Mesenchymal stem cell (in vitro differentiated cells and primary cell): ENCODE measurements around the gene GPR39.

Experiments used
- DNase-seq: peaks from one replicate; pipeline ENCODE4 v3.0.0-alpha.2; 2013
- H2AFZ ChIP-seq: one replicate; pipeline ENCODE4 v1.6.1; 2013; ENCODE audit warnings: low read depth, mild to moderate bottlenecking, control low read depth, inconsistent platforms, low read length, moderate library complexity
- H2AK5ac ChIP-seq: 2 replicates; pipeline ENCODE4 v1.6.1; 2013; ENCODE audit warnings: low read length, moderate library complexity, mild to moderate bottlenecking, inconsistent platforms; ENCODE audit not compliant: severe bottlenecking
- H2BK120ac ChIP-seq: one replicate; pipeline ENCODE4 v1.6.1; 2013; ENCODE audit warnings: low read depth, mild to moderate bottlenecking, inconsistent platforms, low read length, moderate library complexity
- H2BK12ac ChIP-seq, 2 experiments: one replicate each; pipeline ENCODE4 v1.6.1; 2013; ENCODE audit warnings: inconsistent platforms in 2 of 2, low read length in 2 of 2, mild to moderate bottlenecking in 2 of 2, moderate library complexity in 2 of 2, control low read depth in 1 of 2
- H2BK15ac ChIP-seq: one replicate; pipeline ENCODE4 v1.6.1; 2013; ENCODE audit warnings: mild to moderate bottlenecking, low read depth, inconsistent platforms; ENCODE audit not compliant: poor library complexity, severe bottlenecking
- H2BK5ac ChIP-seq: 2 replicates; pipeline ENCODE4 v1.6.1; 2013; ENCODE audit warnings: low read depth, mild to moderate bottlenecking, low read length, control low read depth, inconsistent platforms; ENCODE audit not compliant: poor library complexity, severe bottlenecking
- H3K14ac ChIP-seq, 2 experiments: one replicate each; pipeline ENCODE4 v1.6.1; 2013; ENCODE audit warnings: inconsistent platforms in 2 of 2, low read length in 2 of 2, control low read depth in 1 of 2, mild to moderate bottlenecking in 1 of 2, moderate library complexity in 1 of 2
- H3K18ac ChIP-seq, 2 experiments: one replicate each; pipeline ENCODE4 v1.6.1; 2013; ENCODE audit warnings: inconsistent platforms in 2 of 2, low read length in 2 of 2, control low read depth in 1 of 2, low read depth in 1 of 2, mild to moderate bottlenecking in 1 of 2
- H3K23ac ChIP-seq, 2 experiments: one replicate each; pipeline ENCODE4 v1.6.1; 2013; ENCODE audit warnings: inconsistent platforms in 2 of 2, low read length in 2 of 2, mild to moderate bottlenecking in 2 of 2, moderate library complexity in 2 of 2, control low read depth in 1 of 2
- H3K27ac ChIP-seq: 2 replicates; pipeline ENCODE4 v1.5.1; 2013; ENCODE audit warnings: mild to moderate bottlenecking, moderate library complexity, low read length, control low read depth, inconsistent platforms; ENCODE audit not compliant: poor library complexity, severe bottlenecking
- H3K27me3 ChIP-seq, 2 experiments: 2 replicates each; pipeline versions ENCODE4 v1.6.1 to v1.7.0; 2013; ENCODE audit warnings: low read length in 2 of 2, mild to moderate bottlenecking in 2 of 2, moderate library complexity in 2 of 2, control low read depth in 1 of 2, inconsistent platforms in 1 of 2; ENCODE audit not compliant: control insufficient read depth in 1 of 2, insufficient read depth in 1 of 2
- H3K36me3 ChIP-seq, 2 experiments: 2 replicates each; pipeline versions ENCODE4 v1.6.1 to v1.7.0; 2013; ENCODE audit warnings: low read length in 2 of 2, control low read depth in 1 of 2, inconsistent platforms in 1 of 2, low read depth in 1 of 2, mild to moderate bottlenecking in 1 of 2; ENCODE audit not compliant: insufficient read depth in 2 of 2, control insufficient read depth in 1 of 2
- H3K4ac ChIP-seq, 2 experiments: one replicate each; pipeline ENCODE4 v1.6.1; 2013; ENCODE audit warnings: inconsistent platforms in 2 of 2, low read length in 2 of 2, mild to moderate bottlenecking in 2 of 2, moderate library complexity in 2 of 2, control low read depth in 1 of 2, low read depth in 1 of 2
- H3K4me1 ChIP-seq: 2 replicates; pipeline ENCODE4 v1.6.1; 2013; ENCODE audit warnings: low read depth, low read length, control low read depth; ENCODE audit not compliant: control insufficient read depth, insufficient read depth
- H3K4me2 ChIP-seq: 2 replicates; pipeline ENCODE4 v1.6.1; 2013; ENCODE audit warnings: low read length, mild to moderate bottlenecking, inconsistent platforms; ENCODE audit not compliant: poor library complexity, severe bottlenecking
- H3K4me3 ChIP-seq, 2 experiments: 2 replicates each; pipeline versions ENCODE4 v1.5.1 to v1.7.0; 2013; ENCODE audit warnings: low read length in 2 of 2, mild to moderate bottlenecking in 2 of 2, control low read depth in 1 of 2, low read depth in 1 of 2; ENCODE audit not compliant: insufficient read depth in 1 of 2
- H3K79me1 ChIP-seq: replicated peaks from 2 replicates; pipeline ENCODE4 v1.6.1; 2013; ENCODE audit warnings: mild to moderate bottlenecking, control low read depth, low read length, inconsistent platforms; ENCODE audit not compliant: poor library complexity, severe bottlenecking
- H3K9ac ChIP-seq: 2 replicates; pipeline ENCODE4 v1.7.0; 2013; ENCODE audit warnings: mild to moderate bottlenecking, low read length, moderate library complexity
- H3K9me3 ChIP-seq: 2 replicates; pipeline ENCODE4 v1.7.0; 2013; ENCODE audit warnings: mild to moderate bottlenecking, low read length; ENCODE audit not compliant: control insufficient read depth
- H4K8ac ChIP-seq: one replicate; pipeline ENCODE4 v1.6.1; 2013; ENCODE audit warnings: inconsistent platforms, mild to moderate bottlenecking, low read length, moderate library complexity
- H4K91ac ChIP-seq: one replicate; pipeline ENCODE4 v1.6.1; 2013; ENCODE audit warnings: mild to moderate bottlenecking, low read length, inconsistent platforms
- WGBS: methylation state at CpG from one replicate; pipeline ENCODE4 v1.1.7; 2013; ENCODE audit warnings: mixed read lengths; 5-methylcytosine and 5-hydroxymethylcytosine counted together

Gene GPR39

DNA sequence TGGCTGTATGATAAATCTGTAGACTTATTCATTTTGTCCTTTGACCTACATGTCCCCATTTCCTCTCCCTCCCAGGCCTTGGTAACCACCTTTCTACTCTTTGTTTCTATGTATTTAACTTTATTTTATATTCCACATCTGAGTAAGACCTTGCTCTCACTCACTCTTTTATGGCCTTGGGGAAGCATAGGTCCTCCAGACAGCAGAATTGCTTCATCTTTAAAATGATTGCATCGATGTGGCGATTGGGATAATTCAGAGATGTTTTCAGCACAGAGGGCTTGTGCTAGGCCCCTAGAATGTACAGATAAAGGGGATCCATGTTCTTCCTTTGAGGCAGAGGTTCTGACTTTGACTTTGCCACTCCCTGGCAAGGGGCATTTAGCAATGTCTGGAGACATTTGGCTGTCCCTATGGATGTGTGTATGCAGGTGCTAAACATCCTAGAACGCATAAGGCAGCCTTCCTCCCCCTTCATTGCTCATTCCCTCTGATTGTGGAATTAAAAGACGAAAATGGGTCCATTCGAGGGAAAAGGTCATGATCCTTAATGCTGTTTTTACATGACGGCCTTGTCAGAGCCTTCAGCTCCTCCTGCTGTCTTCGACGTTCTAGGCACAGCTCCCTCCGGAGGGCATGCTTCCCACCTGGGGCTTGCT is 1.2 kb upstream of the GPR39 start:
- H3K27ac ChIP-seq, result peak overlapping the region; percentile 98
- peak overlapping the region in 1 of 2 experiments; percentile 78 for H3K4me3 ChIP-seq
- H2BK5ac ChIP-seq, result peak overlapping the region; percentile 93
- peak overlapping the region; percentile 99 for H4K8ac ChIP-seq
- H4K91ac ChIP-seq, result peak overlapping the region; percentile 97
- peak overlapping the region; percentile 29 to 85 for H3K4ac ChIP-seq
- peaks cover 21% of the 10 kb centered on the region for H3K4me1 ChIP-seq
- H2BK15ac ChIP-seq, result peak overlapping the region; percentile 98
- peak overlapping the region; percentile 98 to 99 for H3K18ac ChIP-seq
- H3K79me1 ChIP-seq, result no peaks in the 10 kb centered on the region
- H3K27me3 ChIP-seq, result no peaks in the 10 kb centered on the region
- no peaks in the 10 kb centered on the region for H3K36me3 ChIP-seq
- no peak overlapping the region for H2AFZ ChIP-seq
- peak overlapping the region; percentile 87 for H3K4me2 ChIP-seq
- DNase-seq, result peak; percentile 57
- peak overlapping the region in 1 of 2 experiments; percentile 16 for H3K23ac ChIP-seq
- peak overlapping the region; percentile 27 to 80 for H2BK12ac ChIP-seq
- peak overlapping the region; percentile 92 for H2BK120ac ChIP-seq
- no peaks in the 10 kb centered on the region for H3K9me3 ChIP-seq
- H2AK5ac ChIP-seq, result peak overlapping the region; percentile 72
- 28% methylated on average over 8 of the region's 9 CpGs for WGBS
- H3K14ac ChIP-seq, result no peak overlapping the region
- peak overlapping the region; percentile 90 for H3K9ac ChIP-seq

DNA sequence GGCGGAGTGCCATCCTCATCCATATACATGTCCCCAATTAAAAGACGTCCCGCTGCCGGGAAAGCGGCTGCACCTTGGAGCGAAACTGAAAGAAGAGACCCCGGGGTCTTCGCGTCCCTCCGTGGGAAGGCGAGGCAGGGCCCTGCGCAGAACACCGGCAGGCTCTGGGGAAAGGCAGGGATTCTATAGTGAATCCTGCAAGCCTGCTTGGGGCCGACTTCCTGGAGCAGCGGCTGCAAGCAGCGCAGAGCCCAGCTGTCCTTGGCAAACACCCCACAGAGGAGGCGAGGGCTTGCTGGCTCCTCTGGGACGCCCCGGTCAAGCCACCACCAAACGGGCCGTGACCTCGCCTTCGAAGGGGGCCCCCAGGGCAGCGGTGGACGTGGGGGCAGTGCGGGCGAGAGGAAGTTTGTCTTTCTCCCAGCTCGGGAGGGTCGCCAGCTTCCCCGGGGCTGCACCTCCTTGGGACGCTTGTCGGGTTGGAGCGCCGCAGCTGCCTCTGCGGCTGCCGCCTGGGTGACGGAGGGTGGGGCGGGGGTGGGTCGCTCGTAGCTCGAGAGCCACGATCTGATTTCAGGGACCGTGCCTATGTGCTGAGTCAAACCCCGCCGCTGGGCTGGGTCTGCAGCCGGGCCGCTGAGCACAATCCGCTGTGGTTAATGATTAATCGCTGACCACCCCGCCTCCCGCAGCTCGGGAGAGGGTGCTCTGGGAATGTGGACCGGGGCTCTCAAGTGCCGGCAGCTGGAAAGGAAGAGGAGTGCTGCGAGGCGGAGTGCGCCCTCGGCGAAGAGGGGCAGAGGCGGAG is 486 bp upstream of the GPR39 start:
- no peaks in the 10 kb centered on the region for H3K36me3 ChIP-seq
- peak overlapping the region; percentile 92 for H2BK120ac ChIP-seq
- H2AK5ac ChIP-seq, result peak overlapping the region; percentile 72
- H3K27ac ChIP-seq, result peak overlapping the region; percentile 98
- peak overlapping the region; percentile 87 for H3K4me2 ChIP-seq
- H3K9ac ChIP-seq, result peak overlapping the region; percentile 90
- H4K8ac ChIP-seq, result peak overlapping the region; percentile 99
- no peak overlapping the region for H3K14ac ChIP-seq
- H2AFZ ChIP-seq, result peak overlapping the region; percentile 72
- H2BK15ac ChIP-seq, result peak overlapping the region; percentile 98
- peak overlapping the region; percentile 98 to 99 for H3K18ac ChIP-seq
- H4K91ac ChIP-seq, result peak overlapping the region; percentile 97
- H2BK5ac ChIP-seq, result peak overlapping the region; percentile 93
- 3% methylated on average over 53 of the region's 60 CpGs for WGBS
- DNase-seq, result peak; percentile 98
- peak overlapping the region; percentile 9 to 85 for H3K4ac ChIP-seq
- H3K23ac ChIP-seq, result peak overlapping the region in 1 of 2 experiments; percentile 34
- no peaks in the 10 kb centered on the region for H3K27me3 ChIP-seq
- peak overlapping the region; percentile 55 to 78 for H3K4me3 ChIP-seq
- H3K9me3 ChIP-seq, result no peaks in the 10 kb centered on the region
- peaks cover 21% of the 10 kb centered on the region for H3K4me1 ChIP-seq
- H3K79me1 ChIP-seq, result no peaks in the 10 kb centered on the region
- peak overlapping the region; percentile 70 to 80 for H2BK12ac ChIP-seq

DNA sequence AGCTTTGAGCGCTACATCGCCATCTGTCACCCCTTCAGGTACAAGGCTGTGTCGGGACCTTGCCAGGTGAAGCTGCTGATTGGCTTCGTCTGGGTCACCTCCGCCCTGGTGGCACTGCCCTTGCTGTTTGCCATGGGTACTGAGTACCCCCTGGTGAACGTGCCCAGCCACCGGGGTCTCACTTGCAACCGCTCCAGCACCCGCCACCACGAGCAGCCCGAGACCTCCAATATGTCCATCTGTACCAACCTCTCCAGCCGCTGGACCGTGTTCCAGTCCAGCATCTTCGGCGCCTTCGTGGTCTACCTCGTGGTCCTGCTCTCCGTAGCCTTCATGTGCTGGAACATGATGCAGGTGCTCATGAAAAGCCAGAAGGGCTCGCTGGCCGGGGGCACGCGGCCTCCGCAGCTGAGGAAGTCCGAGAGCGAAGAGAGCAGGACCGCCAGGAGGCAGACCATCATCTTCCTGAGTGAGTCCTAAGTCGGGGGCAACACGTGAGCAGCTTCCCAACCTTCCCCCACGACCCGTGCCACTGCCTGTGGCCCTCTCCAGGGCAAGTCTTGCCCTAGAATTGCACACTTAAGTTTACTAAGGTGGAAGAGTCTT is 928 bp downstream of the GPR39 start:
- Histone ChIP-seq H3K9ac (no peak overlapping the region), H2BK120ac (no peak overlapping the region), H3K18ac (peak overlapping the region; percentile 40 to 92), H3K79me1 (no peaks in the 10 kb centered on the region), H3K36me3 (no peaks in the 10 kb centered on the region), H2AFZ (no peak overlapping the region), H2BK5ac (no peak overlapping the region), H3K4me1 (peaks cover 21% of the 10 kb centered on the region), H3K4me3 (peak overlapping the region in 1 of 2 experiments; percentile 78), H3K9me3 (no peaks in the 10 kb centered on the region), H3K27me3 (no peaks in the 10 kb centered on the region), H4K8ac (peak overlapping the region; percentile 32), H3K27ac (no peak overlapping the region), H3K23ac (peak overlapping the region in 1 of 2 experiments; percentile 61), H2BK15ac (peak overlapping the region; percentile 15), H3K4me2 (no peak overlapping the region), H3K14ac (peak overlapping the region in 1 of 2 experiments; percentile 39), H4K91ac (peak overlapping the region; percentile 81), H2AK5ac (peak overlapping the region; percentile 35), H3K4ac (peak overlapping the region in 1 of 2 experiments; percentile 29), H2BK12ac (peak overlapping the region; percentile 7 to 85)
- WGBS, result 97% methylated on average over 30 of the region's 30 CpGs
- no peak for DNase-seq

DNA sequence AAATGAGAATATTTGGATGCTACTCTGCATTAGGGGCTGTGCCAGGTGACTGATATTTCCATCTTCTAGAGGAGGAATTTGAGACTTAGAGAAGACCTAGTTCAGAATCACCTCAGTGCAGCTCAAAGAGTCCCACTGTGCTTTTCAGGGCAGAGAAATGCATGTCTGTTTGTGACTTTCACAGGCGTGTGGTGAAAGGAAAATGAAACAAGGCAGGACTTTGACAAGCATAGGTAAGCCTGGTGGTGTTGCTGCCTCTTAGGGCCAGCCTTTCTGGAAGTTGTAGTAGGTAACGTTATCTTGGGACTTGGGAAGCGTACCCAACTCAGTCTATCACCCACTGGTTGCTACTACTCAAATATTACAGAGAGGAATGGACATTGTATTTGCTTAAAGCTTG is 2.6 kb downstream of the GPR39 start:
- no peak overlapping the region for H2BK120ac ChIP-seq
- H2BK12ac ChIP-seq, result no peak overlapping the region
- H3K9me3 ChIP-seq, result no peaks in the 10 kb centered on the region
- no peaks in the 10 kb centered on the region for H3K27me3 ChIP-seq
- H3K4me1 ChIP-seq, result peaks cover 21% of the 10 kb centered on the region
- no peak overlapping the region for H3K14ac ChIP-seq
- DNase-seq, result no peak
- no peak overlapping the region for H3K23ac ChIP-seq
- H3K36me3 ChIP-seq, result no peaks in the 10 kb centered on the region
- no peak overlapping the region for H3K4ac ChIP-seq
- no peak overlapping the region for H3K27ac ChIP-seq
- no peak overlapping the region for H3K18ac ChIP-seq
- H3K4me3 ChIP-seq, result peak overlapping the region in 1 of 2 experiments; percentile 78
- H4K91ac ChIP-seq, result no peak overlapping the region
- H2BK5ac ChIP-seq, result no peak overlapping the region
- WGBS, result 64% methylated on average over 1 of the region's 3 CpGs
- H3K79me1 ChIP-seq, result peaks cover 9% of the 10 kb centered on the region
- no peak overlapping the region for H2BK15ac ChIP-seq
- no peak overlapping the region for H4K8ac ChIP-seq
- H3K9ac ChIP-seq, result no peak overlapping the region
- H2AK5ac ChIP-seq, result no peak overlapping the region
- no peak overlapping the region for H2AFZ ChIP-seq
- H3K4me2 ChIP-seq, result peak overlapping the region; percentile 36
